Neural cell (in vitro differentiated cells): Measurements from ENCODE around the gene TMC6. TPM values are rescaled to one million over a fixed set of nuclear protein-coding genes. Genes with fewer than 3 reads are reported as not detected.

Experiments used
- H2AFZ ChIP-seq: fragments of 200-600, 300-800 bp; sonication (generic), shearing (Covaris generic); 2 replicates; pipeline ENCODE4 v1.6.0; 2014; ENCODE audit warnings: low read depth, mild to moderate bottlenecking, antibody characterized with exemption, low read length, moderate library complexity
- H3F3A ChIP-seq: fragments of 200-600 bp; shearing (Covaris generic); 2 replicates; pipeline ENCODE4 v1.6.1; 2016; ENCODE audit warnings: mild to moderate bottlenecking, moderate library complexity, mixed read lengths, antibody characterized with exemption, low read length; ENCODE audit not compliant: insufficient read depth, poor library complexity, severe bottlenecking
- H3K27ac ChIP-seq: fragments of 200-600, 300-800 bp; sonication (generic), shearing (Covaris generic); 2 replicates; pipeline ENCODE4 v1.5.1; 2014; ENCODE audit warnings: mild to moderate bottlenecking, low read length, moderate library complexity
- H3K27me3 ChIP-seq: fragments of 300-800, 200-600 bp; sonication (generic), shearing (Covaris generic); 2 replicates; pipeline ENCODE4 v1.6.0; 2014; ENCODE audit warnings: mild to moderate bottlenecking, low read depth, low read length, moderate library complexity; ENCODE audit not compliant: insufficient read depth
- H3K36me3 ChIP-seq: fragments of 300-800, 200-600 bp; sonication (generic), shearing (Covaris generic); 2 replicates; pipeline ENCODE4 v1.5.1; 2014; ENCODE audit warnings: mild to moderate bottlenecking, antibody characterized with exemption, low read length, moderate library complexity; ENCODE audit not compliant: insufficient read depth
- H3K4me2 ChIP-seq: fragments of 300-800, 200-600 bp; sonication (generic), shearing (Covaris generic); 2 replicates; pipeline ENCODE4 v1.6.0; 2014; ENCODE audit warnings: mild to moderate bottlenecking, low read length
- H3K4me3 ChIP-seq: fragments of 300-800, 200-600 bp; sonication (generic), shearing (Covaris generic); 2 replicates; pipeline ENCODE4 v1.5.1; 2014; ENCODE audit warnings: mild to moderate bottlenecking, low read length, moderate library complexity
- H3K79me2 ChIP-seq: fragments of 200-600 bp; shearing (Covaris generic); replicated peaks from 2 replicates; pipeline ENCODE4 v1.6.0; 2014; ENCODE audit warnings: mild to moderate bottlenecking, low read length, moderate library complexity; ENCODE audit not compliant: insufficient read depth
- H3K9ac ChIP-seq: fragments of 300-800, 200-600 bp; sonication (generic), shearing (Covaris generic); 2 replicates; pipeline ENCODE4 v1.6.1; 2016; ENCODE audit warnings: mild to moderate bottlenecking, low read length, mixed read lengths
- H3K9me2 ChIP-seq: fragments of 200-600 bp; shearing (Covaris generic); 2 replicates; pipeline ENCODE4 v1.6.1; 2016; ENCODE audit warnings: mild to moderate bottlenecking, low read length, mixed read lengths; ENCODE audit not compliant: insufficient read depth
- H3K9me3 ChIP-seq: fragments of 200-600, 300-800 bp; sonication (generic), shearing (Covaris generic); 2 replicates; pipeline ENCODE4 v1.6.1; 2016; ENCODE audit warnings: mild to moderate bottlenecking, mixed run types, low read length, moderate library complexity, mixed read lengths
- H4K20me1 ChIP-seq: fragments of 200-600 bp; shearing (Covaris generic); 2 replicates; pipeline ENCODE4 v1.6.1; 2016; ENCODE audit warnings: mild to moderate bottlenecking, mixed run types; ENCODE audit not compliant: insufficient read depth
- CTCF ChIP-seq: fragments of 450-650 bp; IDR thresholded peaks from 2 replicates; pipeline ENCODE4 v1.5.1; 2014; ENCODE audit warnings: antibody characterized with exemption, mild to moderate bottlenecking, moderate library complexity; ENCODE audit not compliant: poor library complexity, severe bottlenecking
- EP300 ChIP-seq: fragments of 450-650 bp; conservative IDR thresholded peaks from 2 replicates; pipeline ENCODE4 v1.6.1; 2014; ENCODE audit warnings: antibody characterized with exemption, mild to moderate bottlenecking, moderate library complexity; ENCODE audit not compliant: poor library complexity, severe bottlenecking
- EZH2 ChIP-seq: fragments of 200-600, 300-800 bp; shearing (Covaris generic), sonication (generic); IDR thresholded peaks from 2 replicates; pipeline ENCODE4 v1.6.1; 2014; ENCODE audit warnings: antibody characterized with exemption, low read length, borderline replicate concordance, mild to moderate bottlenecking; ENCODE audit not compliant: insufficient read depth, poor library complexity, severe bottlenecking
- MXI1 ChIP-seq: fragments of 450-650 bp; conservative IDR thresholded peaks from 2 replicates; pipeline ENCODE4 v1.6.1; 2014; ENCODE audit warnings: antibody characterized with exemption, mild to moderate bottlenecking; ENCODE audit not compliant: poor library complexity, severe bottlenecking
- POLR2AphosphoS5 ChIP-seq: IDR thresholded peaks from 2 replicates; pipeline ENCODE4 v1.6.1; 2012
- RAD21 ChIP-seq: fragments of 450-650 bp; conservative IDR thresholded peaks from 2 replicates; pipeline ENCODE4 v1.6.1; 2014; ENCODE audit warnings: antibody characterized with exemption, mild to moderate bottlenecking, moderate library complexity
- REST ChIP-seq: IDR thresholded peaks from 2 replicates; pipeline ENCODE4 v1.6.1; 2012; ENCODE audit warnings: borderline replicate concordance
- SMC3 ChIP-seq: fragments of 450-650 bp; conservative IDR thresholded peaks from 2 replicates; pipeline ENCODE4 v1.6.1; 2014; ENCODE audit warnings: antibody characterized with exemption, mild to moderate bottlenecking, moderate library complexity; ENCODE audit not compliant: poor library complexity
- TAF1 ChIP-seq: IDR thresholded peaks from 2 replicates; pipeline ENCODE4 v1.6.1; 2012; ENCODE audit warnings: low read depth
- polyA plus RNA-seq: library from polyadenylated mRNA; depleted of rRNA; stranded (reverse); fragments of >200 nt; gene quantifications from 2 replicates; pipeline ENCODE4 v1.2.3, GENCODE V29; 2014

Gene TMC6
- polyA plus RNA-seq, 1 donor from 2014 or later: 0.16 TPM

DNA sequence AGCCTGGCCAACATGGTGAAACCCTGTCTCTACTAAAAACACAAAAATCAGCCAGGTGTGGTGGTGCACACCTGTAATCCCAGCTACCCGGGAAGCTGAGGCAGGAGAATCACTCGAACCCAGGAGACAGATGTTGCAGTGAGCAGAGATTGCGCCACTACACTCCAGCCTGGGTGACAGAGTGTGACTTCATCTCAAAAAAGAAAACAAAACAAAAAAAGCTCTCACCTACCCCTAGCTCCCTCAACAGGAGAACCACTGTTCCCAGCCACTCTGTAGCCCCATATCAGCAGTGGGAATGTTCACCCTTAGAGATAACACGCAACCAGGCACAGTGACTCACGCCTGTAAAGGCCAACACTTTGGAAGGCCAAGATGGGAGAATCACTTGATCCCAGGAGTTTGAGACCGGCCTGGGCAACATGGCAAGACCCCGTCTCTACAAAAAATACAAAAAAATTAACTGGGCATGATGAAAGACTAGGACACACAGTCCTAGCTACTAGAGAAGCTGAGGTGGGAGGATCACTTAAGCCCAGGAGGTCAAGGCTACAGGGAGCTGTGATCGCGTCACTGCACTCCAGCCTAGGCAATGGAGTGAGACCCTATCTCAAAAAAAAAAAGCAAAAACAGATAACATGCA is 7.4 kb upstream of the TMC6 start:
- no peak overlapping the region for H2AFZ ChIP-seq

DNA sequence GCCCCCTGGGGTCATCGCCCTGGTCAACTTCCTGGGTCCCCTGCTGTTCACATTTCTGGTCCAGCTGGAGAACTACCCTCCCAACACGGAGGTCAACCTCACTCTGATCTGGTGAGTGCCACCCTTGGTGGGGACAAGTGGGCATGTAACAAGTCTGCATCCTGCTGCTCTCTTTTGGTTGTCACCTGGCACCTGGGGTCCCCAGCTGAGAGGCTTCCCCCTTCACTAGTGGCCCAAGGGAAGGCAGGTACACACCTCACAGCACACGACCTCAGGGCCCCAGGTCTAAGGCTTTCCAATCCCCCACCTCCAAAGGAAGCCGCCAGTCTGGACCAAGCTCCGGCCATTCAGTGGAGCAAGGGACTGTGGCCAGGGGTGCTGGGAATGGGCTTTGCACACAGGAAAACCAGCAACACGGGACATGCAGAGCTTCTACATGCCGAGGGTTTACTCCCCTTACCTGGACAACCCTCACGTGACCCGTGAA is 6.4 kb upstream of the TMC6 start:
- Histone ChIP-seq H4K20me1 (no peaks in the 10 kb centered on the region), H3K4me3 (no peak overlapping the region), H3K9me2 (no peaks in the 10 kb centered on the region), H3K36me3 (no peaks in the 10 kb centered on the region), H3F3A (no peaks in the 10 kb centered on the region), H3K79me2 (no peaks in the 10 kb centered on the region), H2AFZ (no peak overlapping the region), H3K27me3 (peaks cover 29% of the 10 kb centered on the region), H3K4me2 (no peak overlapping the region), H3K27ac (no peak overlapping the region), H3K9me3 (no peaks in the 10 kb centered on the region), H3K9ac (no peak overlapping the region)
- TF ChIP-seq RAD21 (no peak), CTCF (no peak), SMC3 (no peak), EP300 (no peak), POLR2AphosphoS5 (no peak)

More for the DNA sequence above, 7.4 kb upstream of the TMC6 start:
- Histone ChIP-seq H3K27ac (no peak overlapping the region), H3K36me3 (no peaks in the 10 kb centered on the region), H3K4me3 (no peak overlapping the region), H3K79me2 (no peaks in the 10 kb centered on the region), H3K27me3 (peaks cover 20% of the 10 kb centered on the region), H3K9me2 (no peaks in the 10 kb centered on the region), H3K4me2 (no peak overlapping the region), H3K9ac (no peak overlapping the region), H3K9me3 (no peaks in the 10 kb centered on the region), H3F3A (no peaks in the 10 kb centered on the region), H4K20me1 (no peaks in the 10 kb centered on the region)
- no peak for TF ChIP-seq CTCF
- TF ChIP-seq EZH2: no peak
- no peak for TF ChIP-seq POLR2AphosphoS5
- TF ChIP-seq TAF1: no peak
- TF ChIP-seq REST: no peak
- TF ChIP-seq RAD21: no peak
- no peak for TF ChIP-seq SMC3
- no peak for TF ChIP-seq MXI1
- no peak for TF ChIP-seq EP300
